Activated naive CD4-positive, alpha-beta T cell treated with anti-CD3 and anti-CD28 coated beads, Interleukin-2, amount 50 U/mL, for 24 hours (primary cell): ENCODE measurements around the gene ATP23.

Experiments
- H3K27ac Mint-ChIP-seq: one replicate; pipeline ENCODE4 v1.8.0; 2021; ENCODE audit warnings: mild to moderate bottlenecking, mixed read lengths
- H3K27me3 Mint-ChIP-seq: one replicate; pipeline ENCODE4 v1.8.0; 2021; ENCODE audit warnings: mixed read lengths
- H3K36me3 Mint-ChIP-seq: one replicate; pipeline ENCODE4 v1.8.0; 2021; ENCODE audit warnings: mixed read lengths
- H3K4me1 Mint-ChIP-seq: one replicate; pipeline ENCODE4 v1.8.0; 2021; ENCODE audit warnings: mixed read lengths
- H3K4me3 Mint-ChIP-seq: one replicate; pipeline ENCODE4 v1.8.0; 2021; ENCODE audit warnings: mild to moderate bottlenecking, mixed read lengths
- H3K9me3 Mint-ChIP-seq: one replicate; pipeline ENCODE4 v1.8.0; 2021; ENCODE audit warnings: mixed read lengths

ATP23 gene

GRCh38 chr12:57990241-57990883 lies 49.0 kb downstream of the ATP23 start:
- H3K27ac Mint-ChIP-seq, result no peak overlapping the region
- H3K9me3 Mint-ChIP-seq, result no peaks in the 10 kb centered on the region
- no peaks in the 10 kb centered on the region for H3K4me1 Mint-ChIP-seq
- H3K36me3 Mint-ChIP-seq, result no peaks in the 10 kb centered on the region
- H3K27me3 Mint-ChIP-seq, result peaks cover 2% of the 10 kb centered on the region
- no peak overlapping the region for H3K4me3 Mint-ChIP-seq

- Mint-ChIP-seq H3K36me3 (peaks cover 7% of the 10 kb centered on the region), H3K27me3 (peaks cover 2% of the 10 kb centered on the region), H3K4me3 (no peak overlapping the region), H3K4me1 (no peaks in the 10 kb centered on the region), H3K27ac (no peak overlapping the region), H3K9me3 (peaks cover 11% of the 10 kb centered on the region)
Observed at GRCh38 chr12:57992001-57992400, 50.6 kb downstream of the ATP23 start.

- Mint-ChIP-seq H3K9me3 (peaks cover 15% of the 10 kb centered on the region), H3K27ac (no peak overlapping the region), H3K27me3 (peaks cover 2% of the 10 kb centered on the region), H3K36me3 (peaks cover 7% of the 10 kb centered on the region), H3K4me1 (no peaks in the 10 kb centered on the region), H3K4me3 (no peak overlapping the region)
Observed at GRCh38 chr12:57993030-57993429, 51.7 kb downstream of the ATP23 start.

- Mint-ChIP-seq H3K4me1 (no peaks in the 10 kb centered on the region), H3K27ac (no peak overlapping the region), H3K36me3 (peaks cover 7% of the 10 kb centered on the region), H3K27me3 (peaks cover 3% of the 10 kb centered on the region), H3K4me3 (no peak overlapping the region), H3K9me3 (peaks cover 16% of the 10 kb centered on the region)
Observed at GRCh38 chr12:57993834-57994233, 52.5 kb downstream of the ATP23 start.

- H3K9me3 Mint-ChIP-seq, result peaks cover 37% of the 10 kb centered on the region
- H3K4me3 Mint-ChIP-seq, result no peak overlapping the region
- H3K36me3 Mint-ChIP-seq, result peaks cover 14% of the 10 kb centered on the region
- H3K4me1 Mint-ChIP-seq, result no peaks in the 10 kb centered on the region
- H3K27ac Mint-ChIP-seq, result no peak overlapping the region
- peaks cover 10% of the 10 kb centered on the region for H3K27me3 Mint-ChIP-seq
Observed at GRCh38 chr12:57996520-57996919, 55.2 kb downstream of the ATP23 start.

- peaks cover 8% of the 10 kb centered on the region for H3K27me3 Mint-ChIP-seq
- no peaks in the 10 kb centered on the region for H3K4me1 Mint-ChIP-seq
- H3K4me3 Mint-ChIP-seq, result no peak overlapping the region
- H3K36me3 Mint-ChIP-seq, result peaks cover 14% of the 10 kb centered on the region
- no peak overlapping the region for H3K27ac Mint-ChIP-seq
- H3K9me3 Mint-ChIP-seq, result peaks cover 37% of the 10 kb centered on the region
Observed at GRCh38 chr12:57998251-57998650, 56.9 kb downstream of the ATP23 start.

GRCh38 chr12:58000499-58000898 lies 59.1 kb downstream of the ATP23 start:
- Mint-ChIP-seq H3K4me3 (no peak overlapping the region), H3K9me3 (peaks cover 37% of the 10 kb centered on the region), H3K27ac (no peak overlapping the region), H3K36me3 (peaks cover 14% of the 10 kb centered on the region), H3K27me3 (peaks cover 10% of the 10 kb centered on the region), H3K4me1 (no peaks in the 10 kb centered on the region)

- Mint-ChIP-seq H3K9me3 (no peaks in the 10 kb centered on the region), H3K4me3 (no peak overlapping the region), H3K36me3 (no peaks in the 10 kb centered on the region), H3K27me3 (peaks cover 3% of the 10 kb centered on the region), H3K27ac (no peak overlapping the region), H3K4me1 (no peaks in the 10 kb centered on the region)
Observed at GRCh38 chr12:58007875-58008274, 66.5 kb downstream of the ATP23 start.

- H3K27ac Mint-ChIP-seq, result no peak overlapping the region
- no peaks in the 10 kb centered on the region for H3K36me3 Mint-ChIP-seq
- H3K9me3 Mint-ChIP-seq, result no peaks in the 10 kb centered on the region
- no peak overlapping the region for H3K4me3 Mint-ChIP-seq
- no peaks in the 10 kb centered on the region for H3K4me1 Mint-ChIP-seq
- peaks cover 3% of the 10 kb centered on the region for H3K27me3 Mint-ChIP-seq
Observed at GRCh38 chr12:58008634-58009033, 67.3 kb downstream of the ATP23 start.
